Activated T-helper 1 cell treated with anti-CD3 and anti-CD28 coated beads, Interleukin-12 subunit alpha, Interleukin-12 subunit beta, Interleukin-2, Interleukin-4 antibody, amounts not matched to agents 30 ng/mL and 10 ng/mL and 1 ng/mL, durations not matched to agents 14 hours and 24 hours and 36 hours (primary cell): ENCODE results near the gene SHB. TPM values are rescaled to one million over a fixed set of nuclear protein-coding genes. Genes with fewer than 3 reads are reported as not detected.

ENCODE experiments used
- total RNA-seq: library from RNA; stranded (reverse); gene quantifications from 2 replicates; pipeline ENCODE4 v1.2.3, GENCODE V29; 2022

Gene SHB
- total RNA-seq, 1 donor from 2014 or later: 1.7 TPM

Other genes with a start within 250 kb of the SHB start
- gene SLC25A51, start 165.1 kb downstream of the SHB start, total RNA-seq: 30.0 and 31.3 TPM in 2 replicates